Motor neuron (in vitro differentiated cells): Measurements from ENCODE around the gene DDX27. TPM values are rescaled to one million over a fixed set of nuclear protein-coding genes. Genes with fewer than 3 reads are reported as not detected.

Experiments
- ATAC-seq, 8 experiments: fragments of 200-7000 bp; cut with Tn5 transposase; replicated peaks in 6 of 8; 2 replicates each; pipeline ENCODE4 v1.8.0; 2021; ENCODE audit warnings: mild to moderate bottlenecking in 8 of 8, moderate library complexity in 8 of 8
- H3K27ac ChIP-seq, 2 donors: fragments of 250-450 bp; sonication (Bioruptor Pico); 2 replicates each; pipeline ENCODE4 v1.9.0; 2021; ENCODE audit warnings: antibody characterized with exemption in 2 of 2, mild to moderate bottlenecking in 2 of 2, moderate library complexity in 1 of 2
- H3K4me1 ChIP-seq, 2 donors: fragments of 250-450 bp; sonication (Bioruptor Pico); replicated peaks in 1 of 2; 2 replicates each; pipeline ENCODE4 v1.6.1; 2021; ENCODE audit warnings: antibody characterized with exemption in 2 of 2, mild to moderate bottlenecking in 2 of 2, moderate library complexity in 1 of 2
- H3K4me3 ChIP-seq, 5 donors: fragments of 250-450 bp; sonication (Bioruptor Pico); 2 replicates each; pipeline ENCODE4 v1.9.0; 2021; ENCODE audit warnings: antibody characterized with exemption in 5 of 5, mild to moderate bottlenecking in 5 of 5, moderate library complexity in 4 of 5
- WGBS, 10 experiments: fragments of 450-650 bp; shearing (Covaris generic); methylation state at CpG; one replicate each; pipeline ENCODE4 v1.0.0; 2022; 5-methylcytosine and 5-hydroxymethylcytosine counted together
- in situ Hi-C, 9 experiments: fragments of 400-800 bp; cut with MboI; loops; one replicate each; pipeline ENCODE4 v1.15.0; 2021; ENCODE audit warnings: low sequenced_read_pairs in 9 of 9, low pct_unique_long_range_greater_than_20kb in 2 of 9; ENCODE audit not compliant: unreplicated experiment in 9 of 9
- total RNA-seq, 8 experiments: library from RNA; unstranded; fragments of 300-600 nt; gene quantifications; 2 replicates each; pipeline versions ENCODE4 v1.2.3 to v1.2.4, GENCODE V29; 2022

Gene DDX27
- total RNA-seq, 8 experiments from 2014 or later: 15.2 to 49.1 (median 23.8) TPM

DNA sequence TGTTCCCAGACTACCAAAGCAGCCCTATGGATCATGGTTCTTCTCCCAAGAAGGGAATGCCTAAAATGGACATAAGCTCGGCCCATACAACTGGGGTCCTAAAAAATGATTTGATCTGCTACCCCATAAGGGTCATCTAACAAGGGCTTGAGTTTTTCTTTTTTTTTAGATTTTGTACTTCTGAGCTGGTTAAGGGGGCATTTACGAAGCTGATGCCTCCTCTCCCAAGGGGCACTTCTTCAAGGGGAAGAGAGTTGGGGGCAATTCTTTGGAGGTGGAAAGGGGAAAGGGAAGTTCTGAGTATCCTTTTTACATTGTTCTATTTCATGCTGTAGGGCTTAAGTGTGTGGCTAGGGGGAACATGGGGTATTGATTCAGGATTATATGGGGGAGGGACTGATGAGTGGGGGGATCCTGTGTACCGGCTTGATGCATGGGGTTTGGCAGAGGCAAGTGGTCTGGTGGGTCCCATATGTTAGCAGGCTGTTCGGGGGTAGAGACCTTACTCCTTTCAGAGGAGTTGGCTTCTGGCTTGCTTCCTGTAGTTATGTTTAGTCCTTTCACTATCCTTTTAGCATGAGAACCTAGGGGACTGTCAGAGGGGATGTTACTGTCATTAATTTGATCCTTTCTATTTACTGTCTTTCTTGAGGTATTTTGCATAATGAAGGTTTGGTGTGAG is 66.7 kb downstream of the DDX27 start:
- Histone ChIP-seq H3K27ac (no peak overlapping the region), H3K4me1 (peaks cover 20 to 39% of the 10 kb centered on the region in 2 donors), H3K4me3 (no peak overlapping the region)
- WGBS, 10 experiments: 0 to 100% (median 73%) methylated on average over 1 to 4 of the region's 4 CpGs; no CpG with 5 or more reads in 2 of the 10 experiments
- ATAC-seq: no peak
- in situ Hi-C loops: no loop called here

DNA sequence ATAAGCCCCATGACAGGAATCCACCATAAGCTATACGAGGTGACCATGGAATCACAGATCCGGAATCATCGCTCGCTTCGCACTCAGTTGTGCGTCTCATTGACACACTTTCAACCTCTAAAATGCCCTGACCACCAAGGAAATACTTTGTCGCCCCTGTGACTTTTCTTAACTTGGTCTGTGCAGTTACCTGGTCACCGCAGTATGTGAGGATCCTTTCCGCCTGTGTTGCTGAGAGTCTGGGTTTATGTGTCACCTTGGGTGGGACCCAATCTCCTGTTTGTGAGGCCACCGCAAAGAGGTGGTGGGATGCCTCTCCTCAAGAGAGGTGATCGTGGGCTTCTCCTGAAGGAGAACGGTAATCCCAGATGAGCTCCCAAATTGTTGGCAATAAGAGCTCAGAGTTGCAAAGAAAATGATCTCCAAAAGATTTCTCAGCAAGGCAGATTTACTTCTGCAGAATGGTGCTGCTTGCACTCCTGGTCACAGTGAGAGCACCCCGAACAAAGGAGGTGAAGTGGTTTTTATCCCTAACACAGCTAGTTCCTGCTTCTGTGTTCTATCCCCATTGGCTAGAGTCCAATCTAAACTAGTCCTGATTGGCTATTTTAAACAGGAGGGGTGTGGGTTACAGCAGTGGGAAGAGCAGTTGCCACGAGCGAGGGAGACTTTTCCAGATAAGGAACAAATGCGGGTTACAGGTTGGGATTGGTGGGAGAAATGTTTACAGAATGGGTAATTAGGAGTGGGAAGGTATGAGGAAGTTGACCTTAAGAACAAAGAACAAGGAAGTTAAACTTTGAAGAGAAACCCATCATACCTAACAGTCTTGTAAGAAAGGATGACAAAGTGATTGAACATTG is 67.7 kb downstream of the DDX27 start:
- in situ Hi-C loops: no loop called here
- 87 to 97% (median 93%) methylated on average over 4 to 16 of the region's 16 CpGs; no CpG with 5 or more reads in 2 of the 10 experiments for WGBS, 10 experiments
- peaks cover 12 to 29% of the 10 kb centered on the region in 2 donors for H3K4me1 ChIP-seq

DNA sequence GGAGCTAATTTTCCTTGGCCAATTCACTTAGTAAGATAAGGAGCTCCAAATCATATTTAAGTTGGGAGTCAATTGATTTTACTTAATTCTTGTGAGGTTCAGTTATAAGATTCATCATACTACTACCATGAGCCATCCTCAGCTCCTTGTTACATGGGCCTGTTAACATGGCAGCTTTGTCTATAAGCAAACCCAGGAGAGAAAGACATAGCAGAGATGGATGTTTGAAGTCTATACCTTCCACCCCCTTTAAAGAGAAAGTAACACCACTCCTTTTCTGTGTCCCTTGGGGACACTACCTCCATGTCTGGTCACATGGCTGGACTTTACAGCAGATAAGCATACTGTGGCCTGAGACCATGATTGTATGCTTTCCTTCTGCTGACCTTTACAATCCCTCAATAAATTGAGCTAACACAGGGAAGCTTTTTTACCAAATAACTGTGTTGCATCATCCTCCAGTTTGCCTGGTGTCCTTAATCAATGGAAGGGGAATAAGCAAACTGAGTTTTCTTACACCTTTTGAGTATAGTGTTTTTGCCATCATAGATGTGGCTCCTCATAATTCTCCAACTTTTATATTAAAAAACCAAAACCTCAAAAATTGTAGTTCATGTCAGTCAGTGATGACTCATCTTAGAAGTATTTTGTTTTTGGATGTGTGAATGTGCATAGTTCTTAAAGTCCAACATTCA is 68.5 kb downstream of the DDX27 start:
- in situ Hi-C loops: no loop called here
- ATAC-seq: peak in 2 of 8 experiments; percentile 2 to 16
- Histone ChIP-seq H3K4me3 (no peak overlapping the region), H3K4me1 (peaks cover 8 to 21% of the 10 kb centered on the region in 2 donors), H3K27ac (no peak overlapping the region)

More for the DNA sequence above, 67.7 kb downstream of the DDX27 start:
- H3K27ac ChIP-seq: no peak overlapping the region
- no peak overlapping the region for H3K4me3 ChIP-seq
- ATAC-seq: no peak

GRCh38 chr20:49288250-49288751 is 69.1 kb downstream of the DDX27 start:
- H3K27ac ChIP-seq: no peak overlapping the region
- peaks cover 6 to 15% of the 10 kb centered on the region in 2 donors for H3K4me1 ChIP-seq
- in situ Hi-C loops: no loop called here
- peak in 1 of 8 experiments; percentile 1 for ATAC-seq
- WGBS, 10 experiments: 33 to 100% (median 78%) methylated on average over 1 to 2 of the region's 2 CpGs; no CpG with 5 or more reads in 4 of the 10 experiments
- H3K4me3 ChIP-seq: no peak overlapping the region

DNA sequence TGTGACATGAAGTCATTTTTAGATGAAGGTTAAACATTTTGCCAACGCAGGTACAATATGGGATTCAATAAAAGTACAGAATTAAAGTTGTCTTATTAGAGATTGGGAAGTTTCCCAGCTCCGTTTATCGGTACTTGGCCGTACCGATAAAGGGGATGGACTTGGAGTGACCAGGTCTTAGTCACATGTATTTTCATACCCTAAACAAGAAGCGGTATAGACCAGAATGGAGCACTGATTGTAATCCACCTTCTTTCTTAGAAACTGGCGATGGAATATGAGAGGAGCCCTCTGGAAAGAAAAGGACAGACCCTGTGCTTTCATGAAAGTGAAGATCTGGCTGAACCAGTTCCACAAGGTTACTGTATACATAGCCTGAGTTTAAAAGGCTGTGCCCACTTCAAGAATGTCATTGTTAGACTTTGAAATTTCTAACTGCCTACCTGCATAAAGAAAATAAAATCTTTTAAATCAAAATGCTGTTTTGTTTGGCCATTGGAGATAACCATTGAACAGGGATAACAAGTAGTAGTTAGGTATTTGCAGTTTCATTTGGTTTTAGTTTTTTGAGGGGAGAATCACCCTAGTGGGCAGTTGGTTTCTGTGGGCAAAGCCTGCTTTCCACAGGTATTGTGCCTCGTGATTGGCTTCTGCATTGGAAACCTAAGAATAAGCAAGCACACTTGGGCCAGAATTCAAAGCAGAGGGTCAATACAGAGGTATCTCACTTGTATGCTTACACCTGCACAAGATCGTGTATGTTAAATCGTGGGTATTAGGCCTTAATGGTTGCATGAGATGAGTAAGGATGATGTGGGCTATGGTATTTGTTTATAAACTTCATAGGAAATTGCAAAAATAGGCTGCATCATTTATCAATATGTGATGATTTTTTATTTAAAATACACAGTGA is 69.8 kb downstream of the DDX27 start:
- in situ Hi-C loops: no loop called here
- H3K27ac ChIP-seq: no peak overlapping the region

GRCh38 chr20:49290608-49291191 is 71.5 kb downstream of the DDX27 start:
- Histone ChIP-seq H3K4me3 (no peak overlapping the region), H3K27ac (no peak overlapping the region), H3K4me1 (peaks cover 3% of the 10 kb centered on the region in 2 donors)
- in situ Hi-C loops: no loop called here
- peak in 2 of 8 experiments; percentile 1 to 2 for ATAC-seq
- WGBS, 10 experiments: 21 to 100% (median 76%) methylated on average over 1 to 6 of the region's 6 CpGs; no CpG with 5 or more reads in 1 of the 10 experiments

More for the DNA sequence above, 69.8 kb downstream of the DDX27 start:
- H3K4me3 ChIP-seq: no peak overlapping the region
- peak in 1 of 8 experiments; percentile 0 for ATAC-seq
- 80 to 100% (median 93%) methylated on average over 4 to 10 of the region's 10 CpGs for WGBS, 10 experiments
- H3K4me1 ChIP-seq: peaks cover 3 to 8% of the 10 kb centered on the region in 2 donors

GRCh38 chr20:49291200-49291599 is 72.0 kb downstream of the DDX27 start:
- 17 to 100% (median 90%) methylated on average over 1 of the region's 1 CpG; no CpG with 5 or more reads in 2 of the 10 experiments for WGBS, 10 experiments
- H3K27ac ChIP-seq: no peak overlapping the region
- in situ Hi-C loops: no loop called here
- ATAC-seq: peak in 2 of 8 experiments; percentile 5 to 6
- H3K4me1 ChIP-seq: peaks cover 2 to 3% of the 10 kb centered on the region in 2 donors
- H3K4me3 ChIP-seq: no peak overlapping the region

DNA sequence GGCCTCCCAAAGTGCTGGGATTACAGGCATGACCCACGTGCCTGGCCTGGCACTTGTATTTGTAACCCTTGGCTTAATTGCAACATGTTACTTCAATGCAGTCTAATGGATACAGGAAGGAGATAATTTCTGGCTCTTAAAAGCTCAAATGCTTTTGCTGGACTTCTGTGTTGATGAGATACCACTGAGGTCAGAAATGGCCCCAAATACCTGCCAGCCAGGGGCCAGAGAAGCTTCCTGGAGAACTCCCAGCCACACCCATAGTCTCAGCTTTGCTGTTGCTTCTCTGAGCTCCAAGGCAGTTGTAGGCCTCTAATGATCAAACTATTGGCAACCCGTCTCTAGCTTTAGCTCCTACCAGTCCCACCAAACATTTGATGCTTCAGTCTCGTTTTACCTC is 72.8 kb downstream of the DDX27 start:
- Histone ChIP-seq H3K4me1 (peaks cover 2 to 3% of the 10 kb centered on the region in 2 donors), H3K4me3 (no peak overlapping the region), H3K27ac (no peak overlapping the region)
- 7 to 80% (median 59%) methylated on average over 1 to 3 of the region's 3 CpGs; no CpG with 5 or more reads in 4 of the 10 experiments for WGBS, 10 experiments
- ATAC-seq: peak in 1 of 8 experiments; percentile 1
- in situ Hi-C loops: no loop called here

- H3K27ac ChIP-seq: no peak overlapping the region
- no peak overlapping the region for H3K4me3 ChIP-seq
- no peak for ATAC-seq
- H3K4me1 ChIP-seq: peaks cover 0 to 2% of the 10 kb centered on the region in 2 donors
- in situ Hi-C loops: no loop called here
- whole genome bisulfite sequencing, 10 experiments: 60 to 100% (median 80%) methylated on average over 1 to 3 of the region's 6 CpGs; no CpG with 5 or more reads in 5 of the 10 experiments
Observed at GRCh38 chr20:49293122-49293521, 73.9 kb downstream of the DDX27 start.
